Measurements from ENCODE around the gene ABL2. TPM values are rescaled to one million over a fixed set of nuclear protein-coding genes. Genes with fewer than 3 reads are reported as not detected.

Gene ABL2
- total RNA-seq, 4 donors from 2014 or later: 6.8 to 22.2 (median 12.2) TPM

DNA sequence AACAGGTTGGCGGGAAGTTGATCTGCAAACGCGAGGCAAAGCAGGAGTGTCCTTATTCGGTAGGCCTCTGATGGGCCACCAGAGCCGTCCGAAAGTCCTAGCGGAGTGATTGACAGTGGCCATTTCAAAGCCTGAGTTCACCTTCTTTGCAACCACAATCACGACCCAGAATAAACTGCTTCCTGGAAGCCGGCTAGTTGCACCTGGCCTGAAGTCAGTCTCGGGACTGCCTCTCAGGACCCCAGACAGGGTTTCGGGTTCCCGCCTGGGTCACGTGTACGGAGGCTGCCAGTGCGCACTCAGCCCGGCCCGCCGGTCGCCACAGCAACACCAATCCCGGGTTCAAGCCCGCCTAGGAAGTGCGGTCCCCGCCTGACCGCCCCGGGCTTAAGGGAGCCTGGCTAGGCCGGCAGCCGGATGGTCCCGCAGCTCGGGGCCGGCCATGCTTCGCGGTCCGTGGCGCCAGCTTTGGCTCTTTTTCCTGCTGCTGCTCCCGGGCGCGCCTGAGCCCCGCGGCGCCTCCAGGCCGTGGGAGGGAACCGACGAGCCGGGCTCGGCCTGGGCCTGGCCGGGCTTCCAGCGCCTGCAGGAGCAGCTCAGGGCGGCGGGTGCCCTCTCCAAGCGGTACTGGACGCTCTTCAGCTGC is 147.7 kb downstream of the ABL2 start, which contains the start of gene TOR3A:
Gene TOR3A, plus strand, starts transcription at position 384 of the 646 bp plus-strand sequence. Its CDS starts 59 bp downstream, at position 443.
- Histone ChIP-seq H3K4me3 (peak within 1 kb of the TSS; percentile 89), H3K27ac (peak within 1 kb of the TSS; percentile 88), H3K9me3 (no peaks in the 10 kb centered on the region), H3K27me3 (no peaks in the 10 kb centered on the region), H3K4me1 (peaks cover 28% of the 10 kb centered on the region), H3K36me3 (peaks cover 14% of the 10 kb centered on the region)
- TF ChIP-seq, protein P1, sequence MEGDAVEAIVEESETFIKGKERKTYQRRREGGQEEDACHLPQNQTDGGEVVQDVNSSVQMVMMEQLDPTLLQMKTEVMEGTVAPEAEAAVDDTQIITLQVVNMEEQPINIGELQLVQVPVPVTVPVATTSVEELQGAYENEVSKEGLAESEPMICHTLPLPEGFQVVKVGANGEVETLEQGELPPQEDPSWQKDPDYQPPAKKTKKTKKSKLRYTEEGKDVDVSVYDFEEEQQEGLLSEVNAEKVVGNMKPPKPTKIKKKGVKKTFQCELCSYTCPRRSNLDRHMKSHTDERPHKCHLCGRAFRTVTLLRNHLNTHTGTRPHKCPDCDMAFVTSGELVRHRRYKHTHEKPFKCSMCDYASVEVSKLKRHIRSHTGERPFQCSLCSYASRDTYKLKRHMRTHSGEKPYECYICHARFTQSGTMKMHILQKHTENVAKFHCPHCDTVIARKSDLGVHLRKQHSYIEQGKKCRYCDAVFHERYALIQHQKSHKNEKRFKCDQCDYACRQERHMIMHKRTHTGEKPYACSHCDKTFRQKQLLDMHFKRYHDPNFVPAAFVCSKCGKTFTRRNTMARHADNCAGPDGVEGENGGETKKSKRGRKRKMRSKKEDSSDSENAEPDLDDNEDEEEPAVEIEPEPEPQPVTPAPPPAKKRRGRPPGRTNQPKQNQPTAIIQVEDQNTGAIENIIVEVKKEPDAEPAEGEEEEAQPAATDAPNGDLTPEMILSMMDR (IDR thresholded peaks at IDR 0.05): no peak
- TF ChIP-seq POLR2A (IDR thresholded peaks at IDR 0.05) (peak in 1 of 2 donors; percentile 68), EP300 (IDR thresholded peaks at IDR 0.05) (no peak), POLR2AphosphoS5 (IDR thresholded peaks at IDR 0.05) (peak; percentile 7 to 69 (median 54))
- WGBS: 10% methylated on average over 2 of the region's 51 CpGs
- peak; percentile 93 to 94 for DNase-seq (ENCODE audit: low spot score in 2 of 2)

DNA sequence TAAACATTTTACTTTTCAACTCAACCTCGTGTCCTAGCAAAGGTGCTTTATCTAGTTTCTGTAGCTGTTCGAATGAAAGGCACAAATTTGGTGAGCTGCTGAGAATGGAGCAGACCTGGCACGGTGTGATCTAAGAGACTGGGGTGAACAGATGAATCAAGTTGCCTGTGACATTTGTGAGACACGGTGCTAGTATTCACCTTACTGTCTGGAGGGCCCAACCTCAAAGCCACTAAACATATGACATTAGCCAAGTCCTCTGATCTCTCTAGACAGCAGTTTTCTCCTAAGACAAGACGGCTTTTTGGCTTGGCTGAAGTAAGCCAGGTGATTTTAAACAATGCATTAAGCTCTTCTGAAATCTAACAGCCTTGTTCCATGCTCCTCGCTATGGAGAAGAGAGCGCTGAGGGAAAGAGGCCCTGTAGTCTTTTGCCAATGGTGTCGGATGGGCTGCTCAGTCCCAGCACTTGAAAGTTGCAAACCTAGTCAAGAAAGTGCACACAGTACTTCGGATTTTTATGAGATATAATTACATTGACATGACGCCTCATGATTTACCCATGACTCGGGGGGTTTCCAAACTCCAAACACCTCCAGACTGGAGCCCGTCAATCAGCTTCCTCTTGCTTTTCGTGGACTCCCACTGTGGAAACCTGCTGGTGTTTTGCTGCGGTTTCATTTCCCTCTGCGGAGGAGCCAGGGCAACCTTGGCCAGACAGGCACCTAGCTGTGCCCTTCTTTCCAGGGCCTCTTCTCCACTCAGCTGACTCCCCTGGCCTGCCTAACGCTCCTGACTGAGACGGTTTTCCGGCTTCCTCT is 148.4 kb downstream of the ABL2 start:
- 30% methylated on average over 18 of the region's 18 CpGs for WGBS
- peak overlapping the region; percentile 89 for H3K4me3 ChIP-seq
- TF ChIP-seq EP300 (IDR thresholded peaks at IDR 0.05) (no peak), POLR2A (IDR thresholded peaks at IDR 0.05) (no peak), POLR2AphosphoS5 (IDR thresholded peaks at IDR 0.05) (no peak)
- TF ChIP-seq, protein P1 (IDR thresholded peaks at IDR 0.05): no peak
- H3K36me3 ChIP-seq: peaks cover 12% of the 10 kb centered on the region
- peak in 1 of 2 donors; percentile 77 for DNase-seq (ENCODE audit: low spot score in 2 of 2)
- no peaks in the 10 kb centered on the region for H3K9me3 ChIP-seq
- peak overlapping the region; percentile 88 for H3K27ac ChIP-seq
- peaks cover 28% of the 10 kb centered on the region for H3K4me1 ChIP-seq
- no peaks in the 10 kb centered on the region for H3K27me3 ChIP-seq

DNA sequence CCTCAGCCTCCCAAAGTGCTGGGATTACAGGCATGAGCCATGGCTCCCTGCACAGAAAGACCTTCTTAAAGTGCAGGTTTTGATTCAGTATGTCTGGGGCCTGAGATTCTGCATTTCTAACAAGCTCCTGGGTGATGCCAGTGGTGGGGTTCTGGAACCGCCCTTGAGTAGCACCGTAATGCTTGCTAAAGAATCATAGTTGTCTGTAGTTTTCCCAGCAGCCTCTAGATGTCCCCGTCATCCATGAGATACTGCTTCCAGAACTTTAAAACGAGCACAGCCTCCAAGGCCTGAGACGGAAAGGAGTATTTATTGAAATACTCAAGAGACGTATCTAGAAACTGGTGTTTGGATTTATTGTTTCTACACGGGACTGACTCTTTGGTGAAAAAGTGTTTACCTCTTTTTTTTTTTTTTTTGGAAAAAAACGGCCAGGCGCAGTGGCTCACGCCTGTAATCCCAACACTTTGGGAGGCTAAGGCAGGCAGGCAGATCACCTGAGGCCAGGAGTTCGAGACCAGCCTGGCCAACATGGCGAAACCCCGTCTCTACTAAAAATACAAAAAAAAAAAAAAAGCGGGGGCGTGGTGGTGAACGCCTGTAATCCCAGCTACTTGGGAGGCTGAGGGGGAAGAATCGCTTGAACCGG is 150.2 kb downstream of the ABL2 start:
- no peak for TF ChIP-seq POLR2A (IDR thresholded peaks at IDR 0.05)
- TF ChIP-seq, protein P1 (IDR thresholded peaks at IDR 0.05): peak; percentile 64 to 77
- peaks cover 28% of the 10 kb centered on the region for H3K4me1 ChIP-seq
- no peak overlapping the region for H3K27ac ChIP-seq
- no peaks in the 10 kb centered on the region for H3K36me3 ChIP-seq
- no peaks in the 10 kb centered on the region for H3K9me3 ChIP-seq
- DNase-seq (ENCODE audit: low spot score in 2 of 2): no peak
- no peaks in the 10 kb centered on the region for H3K27me3 ChIP-seq
- 51% methylated on average over 18 of the region's 18 CpGs for WGBS
- no peak overlapping the region for H3K4me3 ChIP-seq

DNA sequence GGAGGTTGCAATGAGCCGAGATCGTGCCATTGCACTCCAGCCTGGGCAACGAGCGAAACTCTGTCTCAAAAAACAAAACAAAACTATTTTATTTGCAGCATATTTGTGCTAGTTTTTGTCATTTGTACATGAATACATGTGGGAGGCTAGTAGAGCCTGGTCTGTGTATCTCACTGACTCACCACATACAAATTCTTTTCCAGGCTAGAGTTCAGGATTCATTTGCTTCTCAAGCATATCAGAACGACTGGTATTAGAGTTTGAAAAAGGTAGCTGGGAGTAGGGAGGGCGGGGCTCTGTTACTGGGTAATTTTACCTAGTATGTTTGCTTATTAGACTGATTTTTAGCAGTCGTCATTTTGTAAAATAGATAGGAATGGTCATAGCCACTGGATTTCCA is 152.1 kb downstream of the ABL2 start:
- TF ChIP-seq, protein P1 (IDR thresholded peaks at IDR 0.05): no peak
- TF ChIP-seq POLR2A (IDR thresholded peaks at IDR 0.05) (no peak), POLR2AphosphoS5 (IDR thresholded peaks at IDR 0.05) (no peak), EP300 (IDR thresholded peaks at IDR 0.05) (no peak)
- no peaks in the 10 kb centered on the region for H3K9me3 ChIP-seq
- WGBS: 83% methylated on average over 7 of the region's 7 CpGs

More for the DNA sequence above, 152.1 kb downstream of the ABL2 start:
- H3K4me3 ChIP-seq: no peak overlapping the region
- no peak overlapping the region for H3K27ac ChIP-seq
- DNase-seq (ENCODE audit: low spot score in 2 of 2): no peak
- peaks cover 13% of the 10 kb centered on the region for H3K4me1 ChIP-seq
- H3K27me3 ChIP-seq: no peaks in the 10 kb centered on the region
- H3K36me3 ChIP-seq: peaks cover 10% of the 10 kb centered on the region
